NCI-H1092 (cell line): ENCODE measurements around the gene CPNE5.

Experiments
- DNase-seq: peaks from one replicate; lab custom pipeline; 2025; lab: John Stamatoyannopoulos, UW

CPNE5 gene

DNA sequence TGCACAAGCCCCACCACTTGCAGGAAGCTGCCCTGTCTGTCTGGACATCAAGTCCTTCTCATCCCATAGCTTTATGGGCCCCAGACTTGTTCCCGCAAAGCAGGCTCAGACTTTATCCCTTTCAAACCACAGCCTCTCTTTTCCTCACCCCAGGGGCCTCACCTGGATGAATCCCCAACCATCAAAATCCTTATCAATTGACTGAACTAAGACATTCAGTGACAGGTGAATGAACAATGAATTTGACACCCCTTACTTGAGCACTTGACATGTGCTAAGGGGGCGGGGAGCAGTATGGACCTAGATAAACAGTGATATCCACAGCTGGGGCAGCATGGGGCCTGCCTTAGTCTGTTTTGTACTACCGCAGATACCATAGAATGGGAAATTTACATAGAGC lies 136.6 kb downstream of the CPNE5 start:
- DNase-seq: no peak

GRCh38 chr6:36701401-36701991 lies 137.7 kb downstream of the CPNE5 start:
- no peak for DNase-seq

DNA sequence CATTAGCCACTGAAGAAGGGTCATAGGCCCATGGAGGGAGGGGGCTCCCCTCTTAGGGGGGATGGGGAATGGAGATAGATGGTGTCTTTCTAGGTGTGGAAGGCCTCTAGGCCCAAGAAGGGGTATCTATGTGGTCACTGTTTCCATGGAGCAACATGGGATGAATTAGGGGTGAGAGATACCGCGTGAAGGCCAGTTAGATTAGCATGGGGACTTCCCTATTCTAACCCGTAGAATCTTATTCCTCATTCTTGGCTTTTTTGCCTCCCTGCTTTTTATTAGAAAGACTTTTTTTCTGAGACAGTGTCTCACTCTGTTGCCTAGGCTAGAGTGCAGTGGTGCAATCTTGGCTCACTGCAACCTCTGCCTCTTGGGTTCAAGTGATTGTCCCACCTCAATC lies 138.4 kb downstream of the CPNE5 start:
- DNase-seq: no peak

DNA sequence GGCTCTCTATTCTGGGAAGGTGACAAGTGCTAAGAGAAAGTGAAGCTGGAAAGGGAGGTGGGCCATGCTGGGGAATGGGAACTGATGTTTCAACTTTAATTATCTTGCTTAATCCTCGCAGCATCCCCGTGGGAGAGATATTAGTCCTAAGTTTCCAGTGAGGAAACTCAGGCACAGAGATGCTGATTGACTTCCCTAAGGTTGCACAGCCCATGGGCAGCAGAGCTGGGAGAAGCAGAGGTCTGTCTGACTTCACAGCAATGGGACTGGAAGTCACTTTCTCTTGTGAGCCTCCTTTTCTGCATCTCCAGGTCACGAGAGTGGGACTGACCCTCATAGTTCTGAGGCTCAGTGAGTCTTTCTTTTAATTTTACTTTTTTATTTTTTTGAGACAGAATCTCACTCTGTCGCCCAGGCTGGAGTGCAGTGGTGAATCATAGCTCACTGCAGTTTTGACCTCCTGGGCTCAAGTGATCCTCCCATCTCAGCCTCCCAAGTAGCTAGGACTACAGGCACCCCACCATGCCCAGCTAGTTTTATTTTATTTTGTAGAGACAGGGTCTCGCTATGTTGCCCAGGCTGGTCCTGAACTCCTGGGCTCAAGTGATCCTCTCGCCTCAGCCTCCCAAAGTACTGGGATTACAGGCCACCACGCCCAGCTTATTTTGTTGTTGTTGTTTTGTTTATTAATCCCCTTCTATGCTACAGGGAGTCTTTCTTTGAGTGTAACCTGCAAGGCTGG lies 139.0 kb downstream of the CPNE5 start:
- DNase-seq: no peak

DNA sequence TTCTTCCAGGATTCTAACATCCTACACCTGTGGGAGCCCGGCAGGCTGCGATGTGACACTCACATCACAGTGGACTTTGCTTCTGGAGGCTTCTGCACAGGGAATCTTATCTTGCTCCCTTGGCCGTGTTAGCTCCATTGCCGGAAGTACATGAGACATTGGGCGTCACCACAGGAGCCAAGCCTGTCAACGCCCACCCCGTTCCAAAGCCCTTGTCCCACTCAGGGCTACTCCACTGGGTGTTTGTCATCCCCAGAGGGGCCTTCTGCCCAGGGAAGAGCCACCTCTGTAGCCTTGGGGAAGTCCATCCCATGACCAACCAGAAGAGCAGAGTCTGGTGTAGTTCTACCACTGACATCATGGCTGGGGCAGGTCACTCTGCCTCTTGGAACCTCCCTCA lies 139.9 kb downstream of the CPNE5 start:
- no peak for DNase-seq

GRCh38 chr6:36698871-36699271 lies 140.4 kb downstream of the CPNE5 start:
- DNase-seq: no peak

DNA sequence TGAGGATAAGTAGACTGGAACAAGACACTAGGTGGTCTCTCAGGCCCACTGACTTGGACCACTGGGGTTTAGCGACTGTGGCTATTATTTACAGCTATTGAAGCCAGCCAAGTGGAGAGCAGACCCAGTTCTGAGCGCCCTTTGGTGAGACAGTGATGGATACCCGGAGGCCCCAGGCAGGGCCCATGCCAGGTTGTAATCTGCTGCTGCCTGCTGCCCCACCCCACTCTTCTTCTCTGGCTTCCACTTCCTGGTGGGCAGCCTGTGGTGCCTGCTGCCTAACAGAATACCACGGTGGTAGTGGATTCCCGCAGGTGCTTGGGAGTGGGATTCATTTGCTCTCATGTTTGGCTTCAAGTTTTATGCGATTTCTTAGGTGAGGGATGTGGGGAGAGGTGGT lies 141.0 kb downstream of the CPNE5 start:
- DNase-seq: no peak

GRCh38 chr6:36697481-36697903 lies 141.8 kb downstream of the CPNE5 start, which contains the start of gene RAB44:
RAB44 (plus strand) TSS chr6:36697826; CDS start chr6:36704236, 6,410 bp downstream.
- no peak for DNase-seq

DNA sequence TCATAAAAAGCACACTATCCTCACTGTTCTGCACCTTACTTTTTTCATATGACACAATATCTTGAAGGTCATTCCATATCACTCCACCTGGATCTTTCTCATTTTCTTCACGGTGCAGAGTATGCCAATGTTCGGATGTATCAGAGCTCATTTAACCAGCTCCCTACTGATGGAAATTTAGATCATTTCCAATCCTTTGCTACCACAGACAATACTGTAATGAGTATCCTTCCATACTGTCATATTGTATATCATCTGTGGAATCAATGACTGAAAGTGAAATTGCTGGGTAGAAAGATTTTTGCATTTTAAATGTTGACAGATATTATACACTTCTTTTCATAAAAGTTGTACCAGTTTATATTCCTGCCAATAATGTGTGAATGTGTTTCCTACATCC lies 143.8 kb downstream of the CPNE5 start:
- no peak for DNase-seq

- no peak for DNase-seq
These were observed 144.6 kb downstream of the CPNE5 start for GRCh38 chr6:36694616-36695015.

- no peak for DNase-seq
These were observed 146.2 kb downstream of the CPNE5 start for GRCh38 chr6:36692861-36693702.

DNA sequence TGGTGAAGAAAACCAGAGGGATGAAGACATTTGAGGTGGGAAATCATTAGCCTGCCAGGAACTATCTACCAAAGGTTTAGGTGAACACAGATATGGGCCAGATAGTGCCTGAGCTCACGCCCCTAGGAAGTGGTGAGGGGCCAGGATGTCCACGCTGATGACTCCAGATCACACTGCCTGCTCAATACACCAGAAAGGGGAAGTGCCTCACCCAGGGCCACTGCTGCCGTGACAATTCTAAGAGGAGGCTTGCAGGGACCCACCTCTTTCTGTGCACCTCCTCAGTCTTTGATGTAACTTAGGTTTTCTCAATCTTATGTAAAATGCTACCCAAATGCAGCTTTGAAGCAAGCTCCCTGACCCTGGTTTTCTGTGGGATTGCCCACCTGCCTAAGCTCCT lies 147.0 kb downstream of the CPNE5 start:
- DNase-seq: no peak

- DNase-seq: no peak
These were observed 147.6 kb downstream of the CPNE5 start for GRCh38 chr6:36691612-36692011.

DNA sequence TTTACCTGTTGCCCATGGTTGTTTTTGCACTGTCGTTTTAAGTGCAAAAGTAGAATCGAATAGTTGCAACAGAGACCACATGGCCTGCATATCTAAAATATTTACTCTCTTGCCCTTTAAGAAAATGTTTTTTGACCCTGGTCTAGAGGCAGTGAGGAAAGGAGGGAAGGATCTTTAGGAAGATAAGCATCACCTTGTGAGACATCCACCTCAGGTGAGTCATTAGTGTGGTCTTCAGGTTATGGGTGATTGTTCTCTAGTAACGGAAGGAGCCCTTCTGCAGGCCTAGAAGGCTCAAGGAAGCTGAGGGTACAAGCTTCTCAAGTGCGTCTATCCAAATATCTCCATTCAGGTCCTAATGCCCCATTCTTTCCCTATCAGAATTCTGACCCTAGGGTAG lies 148.2 kb downstream of the CPNE5 start:
- DNase-seq: no peak
